ENCODE measurements around the gene CNTRL.

- TF ChIP-seq YY1 (IDR thresholded peaks at IDR 0.05; ENCODE audit: insufficient read depth, insufficient read length) (no peak), ZNF274 (IDR thresholded peaks at IDR 0.05; ENCODE audit: low read depth, low read length) (no peak), SUZ12 (IDR thresholded peaks at IDR 0.05; ENCODE audit: extremely low read depth, insufficient read depth, insufficient read length) (no peak)
Observed at GRCh38 chr9:121059513-121059912, 15.2 kb upstream of the CNTRL start.
